Measurements from ENCODE around the gene PRSS27. TPM values are rescaled to one million over a fixed set of nuclear protein-coding genes. Genes with fewer than 3 reads are reported as not detected.

Gene PRSS27
- total and polyA plus RNA-seq, 2 of the 8 experiments (the other 6 are each of a cell fraction or from before 2014, with no cell fraction given), result 1.3 to 7.5 TPM

DNA sequence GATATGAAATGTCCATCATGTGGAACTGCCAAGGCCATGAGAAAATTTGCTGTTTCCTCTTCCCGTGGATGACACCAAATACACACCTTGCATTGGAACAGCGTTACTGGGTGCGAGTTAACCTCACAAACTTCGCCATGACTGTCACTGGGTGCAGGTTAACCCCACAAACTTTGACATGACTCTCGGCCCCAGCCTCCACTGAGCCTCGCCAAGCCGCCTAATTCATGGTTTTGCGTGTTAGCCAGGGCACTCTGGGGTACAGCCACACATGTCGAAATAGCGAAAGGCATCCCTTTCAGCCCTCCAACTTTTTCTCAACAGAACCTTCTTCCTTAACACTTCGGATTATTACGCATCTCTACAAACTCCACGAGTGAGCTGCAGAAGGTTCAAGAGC lies 48.3 kb downstream of the PRSS27 start (continued):
- TF ChIP-seq TEAD4 (IDR thresholded peaks at IDR 0.05; ENCODE audit: low read depth, low read length) (no peak), RBBP5 (IDR thresholded peaks at IDR 0.05; ENCODE audit: borderline replicate concordance, low read depth, low read length) (no peak)
